ENCODE data around the gene NRG3.
"Not testable (repeated sequence)": the region's sequence is repeated elsewhere in the genome, so short reads cannot be mapped to it uniquely, and the experiment has no call there.

The NRG3 gene

GRCh38 chr10:82308641-82309040 lies 433.6 kb downstream of the NRG3 start:
- no peak for DNase-seq

- DNase-seq, result no peak
Measured at GRCh38 chr10:82310839-82311238, 435.8 kb downstream of the NRG3 start.

GRCh38 chr10:82313401-82313800 lies 438.4 kb downstream of the NRG3 start:
- DNase-seq, result no peak

- DNase-seq, result no peak
Measured at GRCh38 chr10:82318534-82318933, 443.5 kb downstream of the NRG3 start.

- DNase-seq, result no peak
Measured at GRCh38 chr10:82319074-82319473, 444.1 kb downstream of the NRG3 start.

GRCh38 chr10:82319562-82319961 lies 444.6 kb downstream of the NRG3 start:
- no peak for DNase-seq

GRCh38 chr10:82321724-82322123 lies 446.7 kb downstream of the NRG3 start:
- DNase-seq, result no peak

GRCh38 chr10:82331716-82332115 lies 456.7 kb downstream of the NRG3 start:
- no peak for DNase-seq

GRCh38 chr10:82335831-82336230 lies 460.8 kb downstream of the NRG3 start:
- no peak for DNase-seq

- DNase-seq, result no peak
Measured at GRCh38 chr10:82340166-82340565, 465.2 kb downstream of the NRG3 start.

- DNase-seq, result not testable (repeated sequence)
Measured at GRCh38 chr10:82349590-82349989, 474.6 kb downstream of the NRG3 start.

- no peak for DNase-seq
Measured at GRCh38 chr10:82353381-82353780, 478.4 kb downstream of the NRG3 start.

- DNase-seq, result no peak
Measured at GRCh38 chr10:82358486-82359099, 483.6 kb downstream of the NRG3 start.

GRCh38 chr10:82361256-82361655 lies 486.3 kb downstream of the NRG3 start:
- no peak for DNase-seq

GRCh38 chr10:82377608-82378007 lies 502.6 kb downstream of the NRG3 start:
- DNase-seq, result no peak

- DNase-seq, result no peak
Measured at GRCh38 chr10:82378146-82378545, 503.2 kb downstream of the NRG3 start.

GRCh38 chr10:82383350-82383749 lies 508.4 kb downstream of the NRG3 start:
- no peak for DNase-seq

GRCh38 chr10:82390866-82391658 lies 516.1 kb downstream of the NRG3 start:
- no peak for DNase-seq

- DNase-seq, result no peak
Measured at GRCh38 chr10:82391971-82392370, 517.0 kb downstream of the NRG3 start.

GRCh38 chr10:82392533-82392932 lies 517.5 kb downstream of the NRG3 start:
- no peak for DNase-seq

- DNase-seq, result no peak
Measured at GRCh38 chr10:82394122-82394521, 519.1 kb downstream of the NRG3 start.

- DNase-seq, result no peak
Measured at GRCh38 chr10:82394987-82395386, 520.0 kb downstream of the NRG3 start.

GRCh38 chr10:82396886-82397285 lies 521.9 kb downstream of the NRG3 start:
- no peak for DNase-seq

GRCh38 chr10:82397854-82398253 lies 522.9 kb downstream of the NRG3 start:
- DNase-seq, result no peak

GRCh38 chr10:82399850-82400249 lies 524.9 kb downstream of the NRG3 start:
- no peak for DNase-seq
